ENCODE data around the gene GPATCH4. TPM values are rescaled to one million over a fixed set of nuclear protein-coding genes. Genes with fewer than 3 reads are reported as not detected.

The GPATCH4 gene
- total RNA-seq, 1 experiment from 2014 or later = 84.2 TPM

GRCh38 chr1:156551869-156552268, 49.4 kb downstream of the GPATCH4 start:
- H3K9me3 ChIP-seq (ENCODE audit: low read depth, low read length, poor library complexity, severe bottlenecking) = no peaks in the 10 kb centered on the region
- H3K27me3 ChIP-seq (replicated peaks; ENCODE audit: insufficient read depth, low read depth, low read length, poor library complexity) = no peaks in the 10 kb centered on the region
- H3K36me3 ChIP-seq (ENCODE audit: insufficient read depth, low read length, poor library complexity, severe bottlenecking) = peaks cover 26% of the 10 kb centered on the region
- BruUV-seq (replicated peaks) = no TSS peak
- POLR2A ChIA-PET (ENCODE audit: low non-redundant PET) = no interaction called here
- H3K27ac ChIP-seq (ENCODE audit: low read depth, low read length, poor library complexity, severe bottlenecking) = no peak overlapping the region
- intact Hi-C loops (cut with micrococcal nuclease; ENCODE audit: unreplicated experiment) = no loop called here
- no peak overlapping the region for H3K4me3 ChIP-seq (ENCODE audit: low read depth, low read length, poor library complexity, severe bottlenecking)
- TF ChIP-seq EZH2 (IDR thresholded peaks at IDR 0.05; ENCODE audit: borderline replicate concordance, low read depth, low read length, poor library complexity, severe bottlenecking) = no peak
- TF ChIP-seq CTCF (conservative IDR thresholded peaks at IDR 0.05; ENCODE audit: low read depth, low read length) = no peak
- no peaks in the 10 kb centered on the region for H3K4me1 ChIP-seq (ENCODE audit: insufficient read depth, low read length, poor library complexity, severe bottlenecking)
- no peak for DNase-seq (ENCODE audit: low spot score)
- CTCF ChIA-PET = no interaction called here

GRCh38 chr1:156551066-156551643, 50.1 kb downstream of the GPATCH4 start:
- Histone ChIP-seq H3K36me3 (ENCODE audit: insufficient read depth, low read length, poor library complexity, severe bottlenecking) (peaks cover 22% of the 10 kb centered on the region), H3K4me3 (ENCODE audit: low read depth, low read length, poor library complexity, severe bottlenecking) (no peak overlapping the region), H3K27me3 (replicated peaks; ENCODE audit: insufficient read depth, low read depth, low read length, poor library complexity) (no peaks in the 10 kb centered on the region), H3K9me3 (ENCODE audit: low read depth, low read length, poor library complexity, severe bottlenecking) (no peaks in the 10 kb centered on the region), H3K27ac (ENCODE audit: low read depth, low read length, poor library complexity, severe bottlenecking) (no peak overlapping the region), H3K4me1 (ENCODE audit: insufficient read depth, low read length, poor library complexity, severe bottlenecking) (no peaks in the 10 kb centered on the region)
- no peak for DNase-seq (ENCODE audit: low spot score)
- ChIA-PET CTCF (no interaction called here), POLR2A (ENCODE audit: low non-redundant PET) (no interaction called here)
- intact Hi-C loops (cut with micrococcal nuclease; ENCODE audit: unreplicated experiment) = no loop called here
- BruUV-seq (replicated peaks) = no TSS peak
- TF ChIP-seq CTCF (conservative IDR thresholded peaks at IDR 0.05; ENCODE audit: low read depth, low read length) = no peak
- no peak for TF ChIP-seq EZH2 (IDR thresholded peaks at IDR 0.05; ENCODE audit: borderline replicate concordance, low read depth, low read length, poor library complexity, severe bottlenecking)

GRCh38 chr1:156550346-156550745, 50.9 kb downstream of the GPATCH4 start:
- CTCF ChIA-PET = no interaction called here
- intact Hi-C loops (cut with micrococcal nuclease; ENCODE audit: unreplicated experiment) = no loop called here
- DNase-seq (ENCODE audit: low spot score) = no peak
- POLR2A ChIA-PET (ENCODE audit: low non-redundant PET) = interaction anchor here (0.6 kb wide), 1 partner anchor 58 kb away, joined by 3 read pairs; no protein-coding TSS in a partner anchor
- H3K27ac ChIP-seq (ENCODE audit: low read depth, low read length, poor library complexity, severe bottlenecking) = no peak overlapping the region
- no peaks in the 10 kb centered on the region for H3K27me3 ChIP-seq (replicated peaks; ENCODE audit: insufficient read depth, low read depth, low read length, poor library complexity)
- TF ChIP-seq EZH2 (IDR thresholded peaks at IDR 0.05; ENCODE audit: borderline replicate concordance, low read depth, low read length, poor library complexity, severe bottlenecking) (no peak), CTCF (conservative IDR thresholded peaks at IDR 0.05; ENCODE audit: low read depth, low read length) (no peak)
- BruUV-seq (replicated peaks) = no TSS peak
- no peaks in the 10 kb centered on the region for H3K9me3 ChIP-seq (ENCODE audit: low read depth, low read length, poor library complexity, severe bottlenecking)
- H3K4me1 ChIP-seq (ENCODE audit: insufficient read depth, low read length, poor library complexity, severe bottlenecking) = no peaks in the 10 kb centered on the region
- H3K4me3 ChIP-seq (ENCODE audit: low read depth, low read length, poor library complexity, severe bottlenecking) = no peak overlapping the region
- peaks cover 14% of the 10 kb centered on the region for H3K36me3 ChIP-seq (ENCODE audit: insufficient read depth, low read length, poor library complexity, severe bottlenecking)

Measured in A673 (cell line).